C4-2B (cell line): ENCODE results near the gene RASSF5.
A peak's percentile ranks its signal among the peaks of the same experiment; 100 is the strongest.

Source experiments
- H3K27ac ChIP-seq: fragments of 450-650 bp; 2 replicates; pipeline ENCODE4 v1.5.1; 2017
- ZFX ChIP-seq: fragments of 450-650 bp; IDR thresholded peaks from 2 replicates; pipeline ENCODE4 v1.6.1; 2017
- TF ChIP-seq, protein P1 (sequence below): fragments of 450-650 bp; conservative IDR thresholded peaks from 2 replicates; pipeline ENCODE4 v1.5.1; 2017; ENCODE audit warnings: mild to moderate bottlenecking

The RASSF5 gene

DNA sequence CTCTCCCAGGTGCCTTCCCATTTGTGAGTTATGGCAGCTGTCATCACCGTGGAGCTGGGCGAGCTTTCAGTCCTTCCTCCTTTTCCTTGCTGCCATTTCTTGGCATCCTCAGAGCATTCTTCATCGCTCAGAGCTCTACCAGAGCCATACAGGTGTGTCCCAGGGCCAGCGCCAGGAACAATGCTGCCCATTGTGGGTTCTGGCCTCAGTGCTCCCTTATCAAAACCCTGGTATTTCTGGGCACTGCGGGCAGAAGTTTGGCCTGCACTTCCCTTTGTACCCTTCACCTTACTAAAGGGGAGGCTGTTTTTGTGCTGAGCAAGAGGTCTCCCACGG is 28.5 kb downstream of the RASSF5 start:
- TF ChIP-seq ZFX: no peak
- TF ChIP-seq, protein P1, sequence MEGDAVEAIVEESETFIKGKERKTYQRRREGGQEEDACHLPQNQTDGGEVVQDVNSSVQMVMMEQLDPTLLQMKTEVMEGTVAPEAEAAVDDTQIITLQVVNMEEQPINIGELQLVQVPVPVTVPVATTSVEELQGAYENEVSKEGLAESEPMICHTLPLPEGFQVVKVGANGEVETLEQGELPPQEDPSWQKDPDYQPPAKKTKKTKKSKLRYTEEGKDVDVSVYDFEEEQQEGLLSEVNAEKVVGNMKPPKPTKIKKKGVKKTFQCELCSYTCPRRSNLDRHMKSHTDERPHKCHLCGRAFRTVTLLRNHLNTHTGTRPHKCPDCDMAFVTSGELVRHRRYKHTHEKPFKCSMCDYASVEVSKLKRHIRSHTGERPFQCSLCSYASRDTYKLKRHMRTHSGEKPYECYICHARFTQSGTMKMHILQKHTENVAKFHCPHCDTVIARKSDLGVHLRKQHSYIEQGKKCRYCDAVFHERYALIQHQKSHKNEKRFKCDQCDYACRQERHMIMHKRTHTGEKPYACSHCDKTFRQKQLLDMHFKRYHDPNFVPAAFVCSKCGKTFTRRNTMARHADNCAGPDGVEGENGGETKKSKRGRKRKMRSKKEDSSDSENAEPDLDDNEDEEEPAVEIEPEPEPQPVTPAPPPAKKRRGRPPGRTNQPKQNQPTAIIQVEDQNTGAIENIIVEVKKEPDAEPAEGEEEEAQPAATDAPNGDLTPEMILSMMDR: no peak
- no peak overlapping the region for H3K27ac ChIP-seq

- H3K27ac ChIP-seq: no peak overlapping the region
Observed at GRCh38 chr1:206537141-206537540, 29.8 kb downstream of the RASSF5 start.

DNA sequence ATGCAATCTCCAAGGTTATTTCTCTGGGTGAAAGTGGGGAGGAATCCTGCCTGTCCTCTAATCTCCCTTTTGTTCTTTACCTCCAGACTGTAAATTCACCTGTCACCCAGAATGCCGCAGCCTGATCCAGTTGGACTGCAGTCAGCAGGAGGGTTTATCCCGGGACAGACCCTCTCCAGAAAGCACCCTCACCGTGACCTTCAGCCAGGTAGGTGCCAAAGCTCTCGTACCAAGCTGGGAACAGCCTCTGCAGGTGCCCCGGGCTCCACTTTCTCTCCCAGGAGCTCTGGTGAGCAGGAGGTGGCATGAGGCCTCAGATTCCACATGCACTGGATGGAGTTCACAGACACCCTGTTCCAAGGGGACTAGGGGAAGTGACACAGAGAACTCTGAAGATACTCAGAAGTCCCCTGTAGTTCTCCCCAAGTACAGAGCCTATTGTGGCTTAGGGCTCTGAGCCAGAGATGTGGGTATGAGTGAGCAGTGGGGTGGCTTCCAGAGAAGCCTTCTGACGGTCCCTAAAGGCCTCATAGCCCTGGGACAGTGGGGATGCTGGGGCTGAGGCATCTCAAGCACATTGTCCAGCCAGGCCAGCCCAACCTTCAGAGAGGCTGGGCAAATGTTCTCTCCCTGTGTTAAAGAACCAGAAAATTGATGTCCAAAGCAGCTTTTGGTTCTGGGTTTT is 30.9 kb downstream of the RASSF5 start:
- peak overlapping the region; percentile 6; the same call in 1 of the 2 replicates for H3K27ac ChIP-seq
- TF ChIP-seq, protein P1: no peak
- no peak for TF ChIP-seq ZFX

More at GRCh38 chr1:206537141-206537540, 29.8 kb downstream of the RASSF5 start:
- no peak for TF ChIP-seq ZFX
- TF ChIP-seq, protein P1: no peak

- no peak for TF ChIP-seq ZFX
- TF ChIP-seq, protein P1: no peak
- peak overlapping the region; percentile 91; the same call in 1 of the 2 replicates for H3K27ac ChIP-seq
Observed at GRCh38 chr1:206538901-206539640, 31.7 kb downstream of the RASSF5 start.

DNA sequence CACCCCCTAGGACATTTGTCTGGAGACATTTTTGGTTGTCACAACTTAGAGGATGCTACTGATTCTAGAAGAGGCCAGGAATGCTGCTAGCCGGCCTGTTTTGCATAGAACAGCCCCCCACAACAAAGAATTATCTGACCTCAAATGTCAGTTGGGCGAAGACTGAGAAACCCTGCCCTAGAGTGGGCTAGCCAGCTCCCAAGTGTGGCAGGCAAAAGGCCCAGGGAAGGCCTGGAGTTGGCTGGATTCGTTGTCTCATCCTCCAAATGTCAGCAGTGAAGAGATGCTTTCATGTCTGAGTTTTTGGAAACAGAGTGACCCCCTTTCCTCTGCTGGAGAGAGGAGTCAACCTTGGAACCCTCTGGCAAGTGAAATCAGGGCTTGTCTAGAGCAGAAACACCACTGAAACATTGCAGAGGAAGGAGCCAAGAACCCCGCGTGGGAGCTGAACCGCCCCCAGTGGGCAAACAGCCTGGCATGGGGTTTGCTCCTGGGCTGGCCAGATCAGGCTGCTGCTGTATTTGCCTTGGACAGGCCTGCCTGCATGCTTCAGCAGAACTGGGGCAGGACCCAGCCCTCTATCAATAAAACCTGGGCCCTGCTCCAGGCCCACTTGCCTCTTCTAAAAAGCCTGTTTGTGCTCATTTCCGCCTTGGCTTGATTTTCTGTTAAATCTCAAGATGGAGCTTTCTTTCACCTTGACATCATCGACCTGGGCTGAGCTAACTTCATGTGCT is 32.9 kb downstream of the RASSF5 start:
- 0 out of 2 replicates have a peak, but pooled peaks have one; percentile 34 for TF ChIP-seq ZFX
- TF ChIP-seq, protein P1: no peak
- H3K27ac ChIP-seq: peak overlapping the region; percentile 91

DNA sequence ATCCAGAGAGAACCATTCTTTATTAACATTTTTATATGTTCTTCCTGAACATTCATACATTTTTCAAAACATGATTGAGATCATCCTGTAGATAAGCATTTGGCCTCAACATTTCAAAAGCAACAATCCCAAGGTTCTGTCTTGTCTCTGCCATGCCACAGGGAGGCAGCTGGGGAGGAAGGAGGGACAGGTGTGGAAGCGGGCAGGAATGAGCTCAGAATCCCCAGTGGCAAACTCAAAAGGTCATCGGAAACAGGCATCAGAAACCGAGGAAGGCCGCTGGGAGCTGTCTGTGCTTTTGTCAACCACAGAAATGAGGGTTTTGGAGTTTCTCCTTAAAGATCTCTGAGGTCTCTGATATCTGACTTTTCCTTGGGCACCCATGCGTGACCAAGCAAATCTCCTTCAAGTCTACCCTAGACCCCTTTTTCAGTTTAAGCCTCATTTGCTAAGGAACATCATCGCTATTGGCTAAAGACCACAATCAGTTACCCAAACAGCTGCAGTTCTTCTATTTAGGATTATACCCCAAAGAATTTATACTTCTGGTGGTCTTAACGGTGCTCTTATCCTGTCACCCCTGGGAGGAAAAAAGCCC is 34.0 kb downstream of the RASSF5 start:
- peak overlapping the region; percentile 91 for H3K27ac ChIP-seq
- TF ChIP-seq, protein P1: no peak
- TF ChIP-seq ZFX: no peak
